Measurements from ENCODE around the gene ANKLE1. TPM values are rescaled to one million over a fixed set of nuclear protein-coding genes. Genes with fewer than 3 reads are reported as not detected.

The ANKLE1 gene
- total RNA-seq, 1 experiment from 2014 or later, result 9.1 TPM

GRCh38 chr19:17243211-17243829, 38.4 kb upstream of the ANKLE1 start:
- Mint-ChIP-seq H3K27me3 (ENCODE audit: low read depth) (no peaks in the 10 kb centered on the region), H3K4me1 (peaks cover 42% of the 10 kb centered on the region), H3K36me3 (peaks cover 3% of the 10 kb centered on the region), H3K27ac (peak overlapping the region; percentile 89), H3K9me3 (no peaks in the 10 kb centered on the region), H3K4me3 (peak overlapping the region; percentile 97)
- DNase-seq (ENCODE audit: low spot score), result no peak
- no peak for ATAC-seq
- TF ChIP-seq GTF2I (CRISPR knock-in tag; conservative IDR thresholded peaks at IDR 0.05) (no peak), SMAD3 (CRISPR knock-in tag; IDR thresholded peaks at IDR 0.05; ENCODE audit: borderline replicate concordance) (no peak), SOX15 (CRISPR knock-in tag; IDR thresholded peaks at IDR 0.05) (no peak), FOXP4 (CRISPR knock-in tag; IDR thresholded peaks at IDR 0.05) (no peak), JAZF1 (CRISPR knock-in tag; IDR thresholded peaks at IDR 0.05) (no peak), NR3C1 (CRISPR knock-in tag; conservative IDR thresholded peaks at IDR 0.05; ENCODE audit: low read depth) (no peak), ATF6 (CRISPR knock-in tag; IDR thresholded peaks at IDR 0.05) (no peak)
- TF ChIP-seq, protein P1, sequence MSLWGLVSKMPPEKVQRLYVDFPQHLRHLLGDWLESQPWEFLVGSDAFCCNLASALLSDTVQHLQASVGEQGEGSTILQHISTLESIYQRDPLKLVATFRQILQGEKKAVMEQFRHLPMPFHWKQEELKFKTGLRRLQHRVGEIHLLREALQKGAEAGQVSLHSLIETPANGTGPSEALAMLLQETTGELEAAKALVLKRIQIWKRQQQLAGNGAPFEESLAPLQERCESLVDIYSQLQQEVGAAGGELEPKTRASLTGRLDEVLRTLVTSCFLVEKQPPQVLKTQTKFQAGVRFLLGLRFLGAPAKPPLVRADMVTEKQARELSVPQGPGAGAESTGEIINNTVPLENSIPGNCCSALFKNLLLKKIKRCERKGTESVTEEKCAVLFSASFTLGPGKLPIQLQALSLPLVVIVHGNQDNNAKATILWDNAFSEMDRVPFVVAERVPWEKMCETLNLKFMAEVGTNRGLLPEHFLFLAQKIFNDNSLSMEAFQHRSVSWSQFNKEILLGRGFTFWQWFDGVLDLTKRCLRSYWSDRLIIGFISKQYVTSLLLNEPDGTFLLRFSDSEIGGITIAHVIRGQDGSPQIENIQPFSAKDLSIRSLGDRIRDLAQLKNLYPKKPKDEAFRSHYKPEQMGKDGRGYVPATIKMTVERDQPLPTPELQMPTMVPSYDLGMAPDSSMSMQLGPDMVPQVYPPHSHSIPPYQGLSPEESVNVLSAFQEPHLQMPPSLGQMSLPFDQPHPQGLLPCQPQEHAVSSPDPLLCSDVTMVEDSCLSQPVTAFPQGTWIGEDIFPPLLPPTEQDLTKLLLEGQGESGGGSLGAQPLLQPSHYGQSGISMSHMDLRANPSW (CRISPR knock-in tag; conservative IDR thresholded peaks at IDR 0.05; ENCODE audit: low read depth), result no peak
- POLR2A ChIA-PET, result interaction anchor here (0.7 to 2.3 kb wide), 4 partner anchors 12 to 28 kb away, joined by 3 to 9 read pairs (median 4); partner anchors contain the start of gene USE1
- CTCF ChIA-PET, result interaction anchor here (0.6 to 3.7 kb wide), 9 partner anchors 8 to 529 kb away, joined by 3 to 11 read pairs (median 4); partner anchors contain the start of gene OCEL1

DNA sequence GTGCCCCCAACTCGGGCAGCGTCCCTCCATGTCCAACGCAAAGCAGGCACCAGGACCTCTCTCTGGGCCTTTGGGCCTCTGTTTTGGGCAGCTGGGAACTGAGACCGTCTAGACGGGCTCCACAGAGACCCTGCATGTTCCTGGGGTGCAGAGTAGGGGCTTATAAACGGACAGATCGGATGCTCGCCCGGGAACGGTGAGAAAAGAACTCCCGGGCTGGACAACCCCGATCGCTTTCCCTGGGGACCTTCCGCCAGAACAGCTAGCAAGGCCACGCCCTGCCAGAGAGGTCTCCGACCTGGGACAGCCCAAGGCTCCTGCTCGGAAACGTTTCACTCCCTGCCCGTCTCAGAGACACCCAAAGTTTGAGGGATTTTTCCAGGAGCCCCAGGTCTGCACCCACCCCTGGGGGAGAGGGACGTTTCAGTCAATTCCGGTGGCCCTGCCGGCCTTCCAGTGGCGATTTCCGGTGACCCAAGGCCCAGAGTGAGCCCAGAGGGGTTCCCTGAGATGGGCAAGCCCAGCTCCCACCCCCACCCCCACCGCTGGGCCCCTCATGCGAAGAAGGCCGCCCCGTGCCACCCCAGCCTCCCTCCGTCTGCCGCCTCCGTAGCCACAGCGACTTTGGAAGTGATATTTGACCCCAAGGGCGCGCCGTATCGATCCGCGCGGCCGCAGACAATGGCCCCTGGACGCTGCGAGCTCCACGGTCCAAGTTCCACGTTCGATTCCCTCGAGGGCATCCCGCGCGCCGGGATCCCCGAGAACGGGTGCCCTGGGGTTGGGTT, 37.7 kb upstream of the ANKLE1 start:
- peak; percentile 4 for ATAC-seq
- POLR2A ChIA-PET, result interaction anchor here (1.0 to 2.3 kb wide), 5 partner anchors 8 to 29 kb away, joined by 3 to 9 read pairs (median 6); partner anchors contain the start of gene USE1
- TF ChIP-seq, protein P2, sequence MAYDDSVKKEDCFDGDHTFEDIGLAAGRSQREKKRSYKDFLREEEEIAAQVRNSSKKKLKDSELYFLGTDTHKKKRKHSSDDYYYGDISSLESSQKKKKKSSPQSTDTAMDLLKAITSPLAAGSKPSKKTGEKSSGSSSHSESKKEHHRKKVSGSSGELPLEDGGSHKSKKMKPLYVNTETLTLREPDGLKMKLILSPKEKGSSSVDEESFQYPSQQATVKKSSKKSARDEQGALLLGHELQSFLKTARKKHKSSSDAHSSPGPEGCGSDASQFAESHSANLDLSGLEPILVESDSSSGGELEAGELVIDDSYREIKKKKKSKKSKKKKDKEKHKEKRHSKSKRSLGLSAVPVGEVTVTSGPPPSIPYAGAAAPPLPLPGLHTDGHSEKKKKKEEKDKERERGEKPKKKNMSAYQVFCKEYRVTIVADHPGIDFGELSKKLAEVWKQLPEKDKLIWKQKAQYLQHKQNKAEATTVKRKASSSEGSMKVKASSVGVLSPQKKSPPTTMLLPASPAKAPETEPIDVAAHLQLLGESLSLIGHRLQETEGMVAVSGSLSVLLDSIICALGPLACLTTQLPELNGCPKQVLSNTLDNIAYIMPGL (CRISPR knock-in tag; IDR thresholded peaks at IDR 0.05), result peak; percentile 53; the same call in 1 of the 2 replicates
- peak; percentile 35; the same call in 1 of the 2 replicates for TF ChIP-seq USF1 (CRISPR knock-in tag; IDR thresholded peaks at IDR 0.05)
- TF ChIP-seq ZBTB43 (CRISPR knock-in tag; IDR thresholded peaks at IDR 0.05), result no peak
- 0 out of 2 replicates have a peak, but pooled peaks have one; percentile 32 for TF ChIP-seq ZNF121 (CRISPR knock-in tag; IDR thresholded peaks at IDR 0.05)
- Mint-ChIP-seq H3K36me3 (no peaks in the 10 kb centered on the region), H3K27me3 (ENCODE audit: low read depth) (no peaks in the 10 kb centered on the region), H3K4me3 (peak overlapping the region; percentile 97), H3K4me1 (peaks cover 49% of the 10 kb centered on the region), H3K9me3 (no peaks in the 10 kb centered on the region), H3K27ac (peak overlapping the region; percentile 95)
- CTCF ChIA-PET, result interaction anchor here (1.4 to 3.7 kb wide), 5 partner anchors 8 to 529 kb away, joined by 3 to 11 read pairs (median 6); no protein-coding TSS in a partner anchor
- DNase-seq (ENCODE audit: low spot score), result peak; percentile 58

Measured in WTC11 (cell line).